Measurements from ENCODE around the gene RASSF8. TPM values are rescaled to one million over a fixed set of nuclear protein-coding genes. Genes with fewer than 3 reads are reported as not detected.

The RASSF8 gene
- total RNA-seq, 4 donors from 2014 or later, result 93.2 to 127 (median 111) TPM

- Histone ChIP-seq H3K27me3 (no peaks in the 10 kb centered on the region), H3K4me3 (no peak overlapping the region), H3K9me3 (no peaks in the 10 kb centered on the region), H3K4me1 (peaks cover 20 to 64% (median 21%) of the 10 kb centered on the region in 3 donors), H3K27ac (no peak overlapping the region), H3K36me3 (no peaks in the 10 kb centered on the region)
- no peak for TF ChIP-seq EP300 (IDR thresholded peaks at IDR 0.05)
- TF ChIP-seq POLR2A (IDR thresholded peaks at IDR 0.05), result no peak
- ATAC-seq, result no peak
- 53 to 68% methylated on average over 2 of the region's 2 CpGs for WGBS, 2 donors (ENCODE audit: low coverage in 1 of 2)
These were observed 84.2 kb downstream of the RASSF8 start for GRCh38 chr12:26042645-26043044.

- no peak for ATAC-seq
- Histone ChIP-seq H3K4me1 (peaks cover 19 to 63% (median 20%) of the 10 kb centered on the region in 3 donors), H3K9me3 (no peaks in the 10 kb centered on the region), H3K4me3 (no peak overlapping the region), H3K36me3 (no peaks in the 10 kb centered on the region), H3K27me3 (no peaks in the 10 kb centered on the region), H3K27ac (no peak overlapping the region)
- 38 to 40% methylated on average over 9 to 10 of the region's 10 CpGs for WGBS, 2 donors (ENCODE audit: low coverage in 1 of 2)
- no peak for TF ChIP-seq CTCF (IDR thresholded peaks at IDR 0.05)
- no peak for TF ChIP-seq POLR2A (IDR thresholded peaks at IDR 0.05)
- TF ChIP-seq POLR2AphosphoS5 (IDR thresholded peaks at IDR 0.05), result no peak
- no peak for TF ChIP-seq EP300 (IDR thresholded peaks at IDR 0.05)
These were observed 84.9 kb downstream of the RASSF8 start for GRCh38 chr12:26043135-26044006.

- Histone ChIP-seq H3K4me1 (peaks cover 19 to 62% (median 20%) of the 10 kb centered on the region in 3 donors), H3K9me3 (no peaks in the 10 kb centered on the region), H3K27ac (no peak overlapping the region), H3K36me3 (no peaks in the 10 kb centered on the region), H3K27me3 (no peaks in the 10 kb centered on the region), H3K4me3 (no peak overlapping the region)
- TF ChIP-seq POLR2AphosphoS5 (IDR thresholded peaks at IDR 0.05), result no peak
- no peak for TF ChIP-seq EP300 (IDR thresholded peaks at IDR 0.05)
- TF ChIP-seq CTCF (IDR thresholded peaks at IDR 0.05), result no peak
- TF ChIP-seq POLR2A (IDR thresholded peaks at IDR 0.05), result no peak
- no peak for ATAC-seq
These were observed 85.5 kb downstream of the RASSF8 start for GRCh38 chr12:26044007-26044394.

- Histone ChIP-seq H3K9me3 (no peaks in the 10 kb centered on the region), H3K36me3 (no peaks in the 10 kb centered on the region), H3K4me3 (no peak overlapping the region), H3K4me1 (peaks cover 19 to 56% (median 20%) of the 10 kb centered on the region in 3 donors), H3K27me3 (no peaks in the 10 kb centered on the region), H3K27ac (no peak overlapping the region)
- TF ChIP-seq EP300 (IDR thresholded peaks at IDR 0.05), result no peak
- TF ChIP-seq CTCF (IDR thresholded peaks at IDR 0.05), result no peak
- no peak for TF ChIP-seq POLR2AphosphoS5 (IDR thresholded peaks at IDR 0.05)
- no peak for TF ChIP-seq POLR2A (IDR thresholded peaks at IDR 0.05)
- ATAC-seq, result no peak
- WGBS, 2 donors (ENCODE audit: low coverage in 1 of 2), result 93 to 100% methylated on average over 1 of the region's 1 CpG
These were observed 86.1 kb downstream of the RASSF8 start for GRCh38 chr12:26044592-26044991.

GRCh38 chr12:26046203-26046602 lies 87.7 kb downstream of the RASSF8 start:
- ATAC-seq, result no peak
- H3K27ac ChIP-seq, result no peak overlapping the region

More at GRCh38 chr12:26046203-26046602, 87.7 kb downstream of the RASSF8 start:
- Histone ChIP-seq H3K4me1 (peaks cover 19 to 55% (median 20%) of the 10 kb centered on the region in 3 donors), H3K27me3 (no peaks in the 10 kb centered on the region), H3K4me3 (no peak overlapping the region), H3K9me3 (no peaks in the 10 kb centered on the region), H3K36me3 (no peaks in the 10 kb centered on the region)
- TF ChIP-seq POLR2A (IDR thresholded peaks at IDR 0.05), result no peak
- TF ChIP-seq POLR2AphosphoS5 (IDR thresholded peaks at IDR 0.05), result no peak
- no peak for TF ChIP-seq CTCF (IDR thresholded peaks at IDR 0.05)
- TF ChIP-seq EP300 (IDR thresholded peaks at IDR 0.05), result no peak
